Natural killer cell (primary cell): Measurements from ENCODE around the gene PAX2. TPM values are rescaled to one million over a fixed set of nuclear protein-coding genes. Genes with fewer than 3 reads are reported as not detected.

Experiments used
- ATAC-seq, 3 donors: fragments of 150-1000 bp in 2 of 3; fragments of 200-7000 bp in 1 of 3; cut with Tn5 transposase; 1 replicate in 1 of 3; 2 replicates in 2 of 3; pipeline ENCODE4 v1.10.0; 2021; ENCODE audit warnings: mild to moderate bottlenecking in 2 of 3, moderate library complexity in 2 of 3
- DNase-seq, 2 donors: peaks; one replicate each; pipeline versions ENCODE4 v3.0.0 to v3.0.0-alpha.2; 2013 to 2021; ENCODE audit warnings: mixed read lengths in 1 of 2
- H3K27ac ChIP-seq: one replicate; pipeline ENCODE4 v1.5.1; 2013; ENCODE audit warnings: mild to moderate bottlenecking, low read length
- H3K27me3 ChIP-seq: one replicate; pipeline ENCODE4 v1.6.1; 2013; ENCODE audit warnings: low read length; ENCODE audit not compliant: control insufficient read depth, insufficient read depth
- H3K36me3 ChIP-seq: one replicate; pipeline ENCODE4 v1.6.1; 2013; ENCODE audit warnings: low read length; ENCODE audit not compliant: control insufficient read depth, insufficient read depth
- H3K4me1 ChIP-seq: one replicate; pipeline ENCODE4 v1.6.1; 2013; ENCODE audit warnings: low read length; ENCODE audit not compliant: control insufficient read depth, insufficient read depth
- H3K4me3 ChIP-seq: one replicate; pipeline ENCODE4 v1.5.1; 2013; ENCODE audit warnings: low read length
- H3K9me3 ChIP-seq: one replicate; pipeline ENCODE4 v1.6.1; 2013; ENCODE audit warnings: low read length; ENCODE audit not compliant: control insufficient read depth, insufficient read depth
- H3K27ac Mint-ChIP-seq, 2 donors: one replicate each; pipeline ENCODE4 v1.8.0; 2022; ENCODE audit warnings: mild to moderate bottlenecking in 2 of 2, mixed read lengths in 2 of 2, moderate library complexity in 1 of 2
- H3K27me3 Mint-ChIP-seq, 2 donors: one replicate each; pipeline ENCODE4 v1.8.0; 2022; ENCODE audit warnings: low read depth in 2 of 2, mixed read lengths in 2 of 2
- H3K36me3 Mint-ChIP-seq: one replicate; pipeline ENCODE4 v1.8.0; 2022; ENCODE audit warnings: mixed read lengths
- H3K4me1 Mint-ChIP-seq, 2 donors: one replicate each; pipeline ENCODE4 v1.8.0; 2022; ENCODE audit warnings: mixed read lengths in 2 of 2
- H3K4me3 Mint-ChIP-seq: one replicate; pipeline ENCODE4 v1.8.0; 2022; ENCODE audit warnings: mild to moderate bottlenecking, moderate library complexity, mixed read lengths
- H3K9me3 Mint-ChIP-seq, 2 donors: one replicate each; pipeline ENCODE4 v1.8.0; 2022; ENCODE audit warnings: mixed read lengths in 2 of 2
- CTCF ChIP-seq: fragments of 200-600 bp; IDR thresholded peaks from one replicate; pipeline ENCODE4 v1.8.0; 2022; ENCODE audit warnings: antibody characterized with exemption
- WGBS: methylation state at CpG from one replicate; pipeline ENCODE4 v1.1.7; 2013; ENCODE audit warnings: missing lambda C conversion rate; ENCODE audit not compliant: insufficient coverage; 5-methylcytosine and 5-hydroxymethylcytosine counted together
- intact Hi-C: fragments of 100-400 bp; cut with micrococcal nuclease; formaldehyde crosslinking; loops from one replicate; pipeline ENCODE4 v1.14.2; 2022
- total RNA-seq, 4 donors: library from RNA; stranded (reverse); fragments of 120-200 nt in 1 of 4; gene quantifications; one replicate each; pipeline versions ENCODE4 v1.2.3 to v1.2.4, GENCODE V29; 2013 to 2022

Gene PAX2
- not detected for total RNA-seq
- total RNA-seq (2013), result not detected

- peaks cover 64 to 67% of the 10 kb centered on the region in 2 donors for H3K27me3 Mint-ChIP-seq
- H3K27me3 ChIP-seq, result peaks cover 60% of the 10 kb centered on the region
- intact Hi-C loops, result no loop called here
These were observed at the start of gene PAX2 for GRCh38 chr10:100744987-100745881. Gene PAX2, plus strand, starts transcription at chr10:100745582. Its CDS starts 679 bp downstream, at chr10:100746261.

GRCh38 chr10:100696477-100696901, 48.9 kb upstream of the PAX2 start:
- no peak overlapping the region for H3K27ac ChIP-seq
- no peak overlapping the region for H3K4me3 Mint-ChIP-seq
- no peaks in the 10 kb centered on the region for H3K36me3 ChIP-seq
- no peaks in the 10 kb centered on the region for H3K9me3 Mint-ChIP-seq
- no peaks in the 10 kb centered on the region for H3K9me3 ChIP-seq
- no peak overlapping the region for H3K4me3 ChIP-seq
- DNase-seq (no peak), ATAC-seq (no peak)
- 30% methylated on average over 2 of the region's 2 CpGs for WGBS
- H3K36me3 Mint-ChIP-seq, result no peaks in the 10 kb centered on the region
- H3K27ac Mint-ChIP-seq, result no peak overlapping the region
- intact Hi-C loops, result no loop called here
- peaks cover 5% of the 10 kb centered on the region for H3K27me3 ChIP-seq
- H3K4me1 Mint-ChIP-seq, result no peaks in the 10 kb centered on the region
- H3K4me1 ChIP-seq, result no peaks in the 10 kb centered on the region
- no peak for TF ChIP-seq CTCF
- peaks cover 16 to 27% of the 10 kb centered on the region in 2 donors for H3K27me3 Mint-ChIP-seq

More at GRCh38 chr10:100744987-100745881, at the start of gene PAX2:
- Histone ChIP-seq H3K4me1 (peaks cover 11% of the 10 kb centered on the region), H3K27ac (no peak within 1 kb of the TSS), H3K36me3 (no peaks in the 10 kb centered on the region), H3K9me3 (no peaks in the 10 kb centered on the region), H3K4me3 (no peak within 1 kb of the TSS)
- DNase-seq (no peak), ATAC-seq (no peak)
- Mint-ChIP-seq H3K36me3 (peaks cover 7% of the 10 kb centered on the region), H3K27ac (no peak within 1 kb of the TSS), H3K4me3 (peak within 1 kb of the TSS; percentile 37), H3K9me3 (no peaks in the 10 kb centered on the region), H3K4me1 (peaks cover 12 to 25% of the 10 kb centered on the region in 2 donors)
- TF ChIP-seq CTCF, result no peak
- 1% methylated on average over 72 of the region's 75 CpGs for WGBS

- peaks cover 14 to 21% of the 10 kb centered on the region in 2 donors for H3K27me3 Mint-ChIP-seq
- no peak overlapping the region for H3K27ac ChIP-seq
- H3K27ac Mint-ChIP-seq, result no peak overlapping the region
- ATAC-seq (no peak), DNase-seq (no peak)
- intact Hi-C loops, result no loop called here
- H3K9me3 Mint-ChIP-seq, result no peaks in the 10 kb centered on the region
- peaks cover 5% of the 10 kb centered on the region for H3K27me3 ChIP-seq
- 86% methylated on average over 1 of the region's 1 CpG for WGBS
- H3K4me1 ChIP-seq, result no peaks in the 10 kb centered on the region
- H3K36me3 Mint-ChIP-seq, result no peaks in the 10 kb centered on the region
- TF ChIP-seq CTCF, result no peak
- H3K4me3 Mint-ChIP-seq, result no peak overlapping the region
- H3K4me1 Mint-ChIP-seq, result no peaks in the 10 kb centered on the region
- H3K4me3 ChIP-seq, result no peak overlapping the region
- no peaks in the 10 kb centered on the region for H3K36me3 ChIP-seq
- no peaks in the 10 kb centered on the region for H3K9me3 ChIP-seq
These were observed 48.3 kb upstream of the PAX2 start for GRCh38 chr10:100697070-100697469.
